Breast epithelium (tissue), 4 donors: Measurements from ENCODE around the gene SIK3. TPM values are rescaled to one million over a fixed set of nuclear protein-coding genes. Genes with fewer than 3 reads are reported as not detected.

Experiments used
- DNase-seq, 2 donors: peaks; one replicate each; pipeline ENCODE4 v3.0.0-alpha.2; 2019; ENCODE audit warnings: low spot score in 2 of 2
- H3K27ac ChIP-seq, 2 donors: fragments of 200-600 bp; sonication (generic) in 1 of 2; one replicate each; pipeline ENCODE4 v1.5.1; 2016 to 2019; ENCODE audit warnings: mild to moderate bottlenecking in 1 of 2
- H3K27me3 ChIP-seq, 2 donors: fragments of 200-600 bp; sonication (generic) in 1 of 2; one replicate each; pipeline versions ENCODE4 v1.5.1 to v1.6.0; 2017 to 2019; ENCODE audit warnings: control low read depth in 1 of 2, mild to moderate bottlenecking in 1 of 2
- H3K36me3 ChIP-seq: fragments of 200-600 bp; one replicate; pipeline ENCODE4 v1.5.1; 2019
- H3K4me1 ChIP-seq, 2 donors: fragments of 200-600 bp; sonication (generic); one replicate each; pipeline ENCODE4 v1.5.1; 2016 to 2019; ENCODE audit warnings: control low read depth in 1 of 2
- H3K4me3 ChIP-seq, 3 donors: fragments of 200-600 bp; sonication (generic); 1 replicate in 2 of 3; 2 replicates in 1 of 3; pipeline ENCODE4 v1.5.1; 2016 to 2019; ENCODE audit warnings: mild to moderate bottlenecking in 3 of 3, moderate library complexity in 2 of 3
- H3K9me3 ChIP-seq, 2 donors: fragments of 200-600 bp; sonication (generic) in 1 of 2; one replicate each; pipeline ENCODE4 v1.5.1; 2016 to 2019; ENCODE audit warnings: control low read depth in 1 of 2
- POLR2A ChIP-seq: fragments of 450-650 bp; IDR thresholded peaks from one replicate; pipeline ENCODE4 v1.6.1; 2016; ENCODE audit warnings: antibody characterized with exemption, mild to moderate bottlenecking, moderate library complexity
- POLR2AphosphoS5 ChIP-seq, 3 donors: sonication (generic); formaldehyde crosslinking; IDR thresholded peaks; one replicate each; pipeline ENCODE4 v1.6.1; 2017; ENCODE audit warnings: antibody characterized with exemption in 3 of 3
- intact Hi-C: fragments of 100-400 bp; cut with DNase I; formaldehyde crosslinking; loops from one replicate; pipeline ENCODE4 v1.15.1; 2023; ENCODE audit warnings: low total_unique reads
- total RNA-seq, 3 donors: library from RNA; depleted of rRNA; stranded (reverse); fragments of >200 nt; gene quantifications; one replicate each; pipeline ENCODE4 v1.1.0, GENCODE V29; 2016
- TF ChIP-seq, protein P1 (sequence below), 3 donors: fragments of 450-650 bp; IDR thresholded peaks; one replicate each; pipeline ENCODE4 v1.5.1; 2016 to 2017; ENCODE audit warnings: antibody characterized with exemption in 3 of 3, mild to moderate bottlenecking in 3 of 3, moderate library complexity in 3 of 3

The SIK3 gene
- total RNA-seq, 3 donors from 2014 or later, result 26.9 to 110 (median 57.0) TPM

DNA sequence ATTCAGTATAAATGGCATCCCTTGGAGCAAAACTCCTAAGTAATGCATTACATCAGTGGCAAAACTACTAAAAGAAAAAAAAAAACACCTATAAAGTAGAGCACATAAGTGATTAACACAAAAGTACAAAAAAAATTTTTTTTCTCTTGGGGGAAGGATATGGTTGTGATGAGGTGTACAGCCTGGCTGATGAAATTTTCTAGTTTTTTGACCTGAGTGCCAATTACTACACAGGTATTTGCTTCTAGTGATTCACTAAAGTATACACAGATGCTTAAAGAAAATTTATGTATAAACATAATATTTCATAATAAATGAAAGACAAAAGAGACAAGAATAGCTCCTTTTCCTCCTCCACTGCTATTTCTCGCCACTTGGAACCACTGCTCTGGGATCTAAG lies 189.0 kb downstream of the SIK3 start:
- peaks cover 0 to 5% of the 10 kb centered on the region in 2 donors for H3K4me1 ChIP-seq
- H3K4me3 ChIP-seq, result no peak overlapping the region
- H3K27me3 ChIP-seq, result no peaks in the 10 kb centered on the region
- TF ChIP-seq POLR2AphosphoS5 (IDR thresholded peaks at IDR 0.05) (no peak), POLR2A (no peak)
- TF ChIP-seq, protein P1, sequence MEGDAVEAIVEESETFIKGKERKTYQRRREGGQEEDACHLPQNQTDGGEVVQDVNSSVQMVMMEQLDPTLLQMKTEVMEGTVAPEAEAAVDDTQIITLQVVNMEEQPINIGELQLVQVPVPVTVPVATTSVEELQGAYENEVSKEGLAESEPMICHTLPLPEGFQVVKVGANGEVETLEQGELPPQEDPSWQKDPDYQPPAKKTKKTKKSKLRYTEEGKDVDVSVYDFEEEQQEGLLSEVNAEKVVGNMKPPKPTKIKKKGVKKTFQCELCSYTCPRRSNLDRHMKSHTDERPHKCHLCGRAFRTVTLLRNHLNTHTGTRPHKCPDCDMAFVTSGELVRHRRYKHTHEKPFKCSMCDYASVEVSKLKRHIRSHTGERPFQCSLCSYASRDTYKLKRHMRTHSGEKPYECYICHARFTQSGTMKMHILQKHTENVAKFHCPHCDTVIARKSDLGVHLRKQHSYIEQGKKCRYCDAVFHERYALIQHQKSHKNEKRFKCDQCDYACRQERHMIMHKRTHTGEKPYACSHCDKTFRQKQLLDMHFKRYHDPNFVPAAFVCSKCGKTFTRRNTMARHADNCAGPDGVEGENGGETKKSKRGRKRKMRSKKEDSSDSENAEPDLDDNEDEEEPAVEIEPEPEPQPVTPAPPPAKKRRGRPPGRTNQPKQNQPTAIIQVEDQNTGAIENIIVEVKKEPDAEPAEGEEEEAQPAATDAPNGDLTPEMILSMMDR (IDR thresholded peaks at IDR 0.05), result no peak
- no peak overlapping the region for H3K27ac ChIP-seq
- no peak for DNase-seq
- H3K9me3 ChIP-seq, result no peaks in the 10 kb centered on the region
- H3K36me3 ChIP-seq, result no peaks in the 10 kb centered on the region
- intact Hi-C loops, result no loop called here

- intact Hi-C loops, result no loop called here
- TF ChIP-seq POLR2A (no peak), POLR2AphosphoS5 (IDR thresholded peaks at IDR 0.05) (no peak)
- TF ChIP-seq, protein P1 (IDR thresholded peaks at IDR 0.05), result no peak
- no peak for DNase-seq
- Histone ChIP-seq H3K27ac (no peak overlapping the region), H3K9me3 (no peaks in the 10 kb centered on the region), H3K4me3 (no peak overlapping the region), H3K4me1 (no peaks in the 10 kb centered on the region), H3K27me3 (no peaks in the 10 kb centered on the region), H3K36me3 (no peaks in the 10 kb centered on the region)
Measured at GRCh38 chr11:116906479-116906878, 191.7 kb downstream of the SIK3 start.

DNA sequence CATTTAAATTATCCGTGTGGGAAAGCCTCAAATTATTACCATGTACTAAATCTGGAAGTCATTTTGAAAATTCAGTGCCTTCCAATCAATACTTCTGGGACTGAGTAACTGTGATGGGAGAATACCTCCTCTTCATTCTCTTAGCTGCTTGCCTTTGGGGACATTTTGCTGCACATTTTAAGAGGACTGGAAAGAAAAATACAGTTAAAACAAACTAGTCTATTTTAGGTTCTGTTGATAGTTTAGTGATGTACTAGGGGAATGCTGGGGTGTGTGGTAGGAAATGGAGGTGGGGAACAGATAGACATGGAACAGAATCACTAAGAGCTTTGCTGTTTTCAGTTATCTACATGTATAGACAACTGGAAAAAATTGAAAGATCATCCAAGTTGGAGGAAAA lies 195.1 kb downstream of the SIK3 start:
- Histone ChIP-seq H3K4me3 (no peak overlapping the region), H3K36me3 (no peaks in the 10 kb centered on the region), H3K9me3 (no peaks in the 10 kb centered on the region), H3K27ac (no peak overlapping the region), H3K4me1 (no peaks in the 10 kb centered on the region), H3K27me3 (no peaks in the 10 kb centered on the region)
- TF ChIP-seq POLR2A (no peak), POLR2AphosphoS5 (IDR thresholded peaks at IDR 0.05) (no peak)
- TF ChIP-seq, protein P1 (IDR thresholded peaks at IDR 0.05), result no peak
- intact Hi-C loops, result no loop called here
- no peak for DNase-seq

- H3K36me3 ChIP-seq, result no peaks in the 10 kb centered on the region
- no peak for TF ChIP-seq POLR2A
- TF ChIP-seq, protein P1 (IDR thresholded peaks at IDR 0.05), result no peak
- TF ChIP-seq POLR2AphosphoS5 (IDR thresholded peaks at IDR 0.05), result no peak
- no peak overlapping the region for H3K4me3 ChIP-seq
- no peak overlapping the region for H3K27ac ChIP-seq
- intact Hi-C loops, result no loop called here
- H3K9me3 ChIP-seq, result no peaks in the 10 kb centered on the region
- no peaks in the 10 kb centered on the region for H3K27me3 ChIP-seq
- no peak for DNase-seq
- no peaks in the 10 kb centered on the region for H3K4me1 ChIP-seq
Measured at GRCh38 chr11:116901964-116902688, 196.1 kb downstream of the SIK3 start.

DNA sequence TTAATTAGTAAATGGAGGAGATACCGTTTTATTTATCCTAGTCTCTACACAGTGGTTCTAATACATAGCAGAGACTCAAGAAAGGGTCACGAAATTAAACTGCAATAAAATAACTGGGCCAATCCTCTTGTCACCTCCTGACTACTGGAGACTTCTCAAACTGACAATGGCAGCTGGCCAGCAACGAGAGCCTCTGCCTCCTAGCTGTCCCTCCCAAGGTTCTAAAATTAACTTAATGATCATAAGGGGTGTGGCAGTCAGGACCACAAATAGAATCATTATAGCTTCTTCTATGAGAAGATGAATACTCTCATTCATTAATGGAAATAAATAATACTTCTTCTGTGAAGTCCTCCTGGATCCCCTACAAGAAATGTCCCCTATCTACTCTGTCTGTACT lies 197.0 kb downstream of the SIK3 start:
- H3K9me3 ChIP-seq, result no peaks in the 10 kb centered on the region
- intact Hi-C loops, result no loop called here
- no peak overlapping the region for H3K4me3 ChIP-seq
- TF ChIP-seq, protein P1 (IDR thresholded peaks at IDR 0.05), result no peak
- TF ChIP-seq POLR2A (no peak), POLR2AphosphoS5 (IDR thresholded peaks at IDR 0.05) (no peak)
- no peaks in the 10 kb centered on the region for H3K36me3 ChIP-seq
- H3K27ac ChIP-seq, result no peak overlapping the region
- no peaks in the 10 kb centered on the region for H3K27me3 ChIP-seq
- no peak for DNase-seq
- H3K4me1 ChIP-seq, result no peaks in the 10 kb centered on the region
